Measurements from ENCODE around the gene MYMK. TPM values are rescaled to one million over a fixed set of nuclear protein-coding genes. Genes with fewer than 3 reads are reported as not detected.

The MYMK gene
- total and polyA plus RNA-seq, 2 of the 13 experiments (the other 11 are each of a cell fraction or from before 2014, with no cell fraction given): not detected

DNA sequence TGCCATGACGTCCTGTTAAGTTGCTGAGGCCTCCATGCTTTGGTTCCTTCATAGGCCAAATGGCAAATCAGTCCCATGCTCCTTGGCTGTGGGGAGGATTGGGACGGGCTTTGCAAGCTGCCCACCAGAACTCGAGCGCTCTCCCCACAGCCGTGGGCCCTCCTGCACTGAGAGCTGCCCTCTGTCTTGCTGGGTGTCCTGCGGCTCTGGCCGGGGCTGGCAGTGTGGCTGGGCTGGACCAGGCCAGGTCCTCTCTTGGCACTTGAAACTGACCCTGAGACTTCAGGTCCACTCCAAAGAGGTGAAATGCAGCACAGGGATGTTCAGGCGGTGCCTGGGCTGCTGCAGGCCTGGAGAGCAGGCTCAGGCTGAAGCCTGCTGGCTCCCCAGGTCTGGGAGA is 7.0 kb downstream of the MYMK start (continued):
- no peak for TF ChIP-seq MNT (IDR thresholded peaks at IDR 0.05)
- no peak for TF ChIP-seq KAT2B (IDR thresholded peaks at IDR 0.05; ENCODE audit: borderline replicate concordance, low read depth, low read length)
- TF ChIP-seq ZFP41 (CRISPR knock-in tag; IDR thresholded peaks at IDR 0.05; ENCODE audit: borderline replicate concordance): no peak
- TF ChIP-seq, protein P1, sequence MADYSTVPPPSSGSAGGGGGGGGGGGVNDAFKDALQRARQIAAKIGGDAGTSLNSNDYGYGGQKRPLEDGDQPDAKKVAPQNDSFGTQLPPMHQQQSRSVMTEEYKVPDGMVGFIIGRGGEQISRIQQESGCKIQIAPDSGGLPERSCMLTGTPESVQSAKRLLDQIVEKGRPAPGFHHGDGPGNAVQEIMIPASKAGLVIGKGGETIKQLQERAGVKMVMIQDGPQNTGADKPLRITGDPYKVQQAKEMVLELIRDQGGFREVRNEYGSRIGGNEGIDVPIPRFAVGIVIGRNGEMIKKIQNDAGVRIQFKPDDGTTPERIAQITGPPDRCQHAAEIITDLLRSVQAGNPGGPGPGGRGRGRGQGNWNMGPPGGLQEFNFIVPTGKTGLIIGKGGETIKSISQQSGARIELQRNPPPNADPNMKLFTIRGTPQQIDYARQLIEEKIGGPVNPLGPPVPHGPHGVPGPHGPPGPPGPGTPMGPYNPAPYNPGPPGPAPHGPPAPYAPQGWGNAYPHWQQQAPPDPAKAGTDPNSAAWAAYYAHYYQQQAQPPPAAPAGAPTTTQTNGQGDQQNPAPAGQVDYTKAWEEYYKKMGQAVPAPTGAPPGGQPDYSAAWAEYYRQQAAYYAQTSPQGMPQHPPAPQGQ (CRISPR knock-in tag; IDR thresholded peaks at IDR 0.05; ENCODE audit: borderline replicate concordance): no peak
- TF ChIP-seq HMGA1 (CRISPR knock-in tag; conservative IDR thresholded peaks at IDR 0.05): no peak
- no peak for TF ChIP-seq RFX3 (CRISPR knock-in tag; IDR thresholded peaks at IDR 0.05)
- TF ChIP-seq, protein P2, sequence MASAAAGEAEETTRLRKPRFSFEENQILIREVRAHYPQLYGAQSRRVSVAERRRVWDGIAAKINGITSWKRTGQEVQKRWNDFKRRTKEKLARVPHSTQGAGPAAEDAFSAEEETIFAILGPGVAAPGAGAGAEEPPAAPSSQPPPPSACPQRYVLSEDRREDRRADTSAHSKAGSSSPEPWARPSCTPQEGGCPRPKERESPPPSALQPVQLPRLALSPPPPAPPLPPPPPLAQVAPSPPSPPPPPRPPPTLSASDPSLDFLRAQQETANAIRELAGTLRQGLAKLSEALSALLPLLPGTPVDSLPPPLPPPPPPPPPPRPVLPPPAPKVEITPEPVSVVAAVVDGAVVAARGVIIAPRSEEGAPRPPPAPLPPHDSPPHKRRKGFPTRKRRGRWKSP (CRISPR knock-in tag; IDR thresholded peaks at IDR 0.05): no peak
- TF ChIP-seq ZNF12 (CRISPR knock-in tag; IDR thresholded peaks at IDR 0.05): no peak
- TF ChIP-seq NR2F6 (IDR thresholded peaks at IDR 0.05): no peak
- TF ChIP-seq NR2F6 (CRISPR knock-in tag; IDR thresholded peaks at IDR 0.05): no peak
- no peak for TF ChIP-seq GZF1 (CRISPR knock-in tag; IDR thresholded peaks at IDR 0.05)
